ENCODE results near the gene CKAP2L.

DNA sequence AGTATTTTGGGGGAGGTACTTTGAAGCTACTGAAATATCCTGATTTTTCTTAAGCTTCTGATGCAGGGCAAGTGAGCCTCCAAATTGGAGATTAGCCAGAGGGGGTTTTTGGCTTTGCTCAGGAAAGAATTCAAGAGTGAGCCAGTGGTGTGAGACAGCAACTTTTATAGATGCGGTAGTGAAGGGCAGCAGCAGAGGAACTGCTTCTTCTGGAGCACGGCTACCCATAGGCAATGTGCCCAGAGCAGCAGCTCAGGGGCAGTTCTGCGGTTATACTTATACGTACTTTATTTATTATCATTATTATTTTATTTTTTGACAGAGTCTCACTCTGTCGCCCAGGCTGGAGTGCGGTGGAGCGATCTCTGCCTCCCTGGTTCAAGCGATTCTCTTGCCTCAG lies 63.4 kb downstream of the CKAP2L start:
- TF ChIP-seq EZH2phosphoT487 (IDR thresholded peaks at IDR 0.05; ENCODE audit: borderline replicate concordance, low read length): no peak
- TF ChIP-seq, protein P1, sequence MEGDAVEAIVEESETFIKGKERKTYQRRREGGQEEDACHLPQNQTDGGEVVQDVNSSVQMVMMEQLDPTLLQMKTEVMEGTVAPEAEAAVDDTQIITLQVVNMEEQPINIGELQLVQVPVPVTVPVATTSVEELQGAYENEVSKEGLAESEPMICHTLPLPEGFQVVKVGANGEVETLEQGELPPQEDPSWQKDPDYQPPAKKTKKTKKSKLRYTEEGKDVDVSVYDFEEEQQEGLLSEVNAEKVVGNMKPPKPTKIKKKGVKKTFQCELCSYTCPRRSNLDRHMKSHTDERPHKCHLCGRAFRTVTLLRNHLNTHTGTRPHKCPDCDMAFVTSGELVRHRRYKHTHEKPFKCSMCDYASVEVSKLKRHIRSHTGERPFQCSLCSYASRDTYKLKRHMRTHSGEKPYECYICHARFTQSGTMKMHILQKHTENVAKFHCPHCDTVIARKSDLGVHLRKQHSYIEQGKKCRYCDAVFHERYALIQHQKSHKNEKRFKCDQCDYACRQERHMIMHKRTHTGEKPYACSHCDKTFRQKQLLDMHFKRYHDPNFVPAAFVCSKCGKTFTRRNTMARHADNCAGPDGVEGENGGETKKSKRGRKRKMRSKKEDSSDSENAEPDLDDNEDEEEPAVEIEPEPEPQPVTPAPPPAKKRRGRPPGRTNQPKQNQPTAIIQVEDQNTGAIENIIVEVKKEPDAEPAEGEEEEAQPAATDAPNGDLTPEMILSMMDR (conservative IDR thresholded peaks at IDR 0.05; ENCODE audit: low read depth, low read length): no peak
- no peak for TF ChIP-seq EZH2 (IDR thresholded peaks at IDR 0.05; ENCODE audit: low read length, unreplicated experiment)

Measured in PC-3 (cell line).